Stimulated activated CD4-positive, alpha-beta T cell treated with anti-CD3 and anti-CD28 coated beads, Interleukin-1b, Interleukin-23, amount 100 ng/mL, for 4 hours (primary cell): ENCODE results near the gene NAT14.

Experiments used
- DNase-seq, 2 donors: peaks; one replicate each; pipeline ENCODE4 v3.0.0-alpha.2; 2020; ENCODE audit warnings: low read depth in 2 of 2

NAT14 gene

GRCh38 chr19:55471266-55471665 lies 13.7 kb upstream of the NAT14 start:
- no peak for DNase-seq

GRCh38 chr19:55472463-55472862 lies 12.5 kb upstream of the NAT14 start:
- no peak for DNase-seq

GRCh38 chr19:55473225-55474012 lies 11.6 kb upstream of the NAT14 start:
- no peak for DNase-seq

GRCh38 chr19:55474269-55475265 lies 10.4 kb upstream of the NAT14 start:
- no peak for DNase-seq

- DNase-seq = peak; percentile 94 to 96
Observed at GRCh38 chr19:55476100-55476775, 8.8 kb upstream of the NAT14 start, which contains the start of gene ZNF628. ZNF628 (plus strand) TSS chr19:55476617; CDS start chr19:55479911, 3,294 bp downstream.

- DNase-seq = no peak
Observed at GRCh38 chr19:55477905-55478304, 7.1 kb upstream of the NAT14 start.

- no peak for DNase-seq
Observed at GRCh38 chr19:55478364-55478763, 6.6 kb upstream of the NAT14 start.

- no peak for DNase-seq
Observed at GRCh38 chr19:55479045-55479444, 5.9 kb upstream of the NAT14 start.

- no peak for DNase-seq
Observed at GRCh38 chr19:55479451-55480230, 5.3 kb upstream of the NAT14 start.

GRCh38 chr19:55481148-55481793 lies 3.7 kb upstream of the NAT14 start:
- no peak for DNase-seq

- no peak for DNase-seq
Observed at GRCh38 chr19:55481794-55482155, 3.2 kb upstream of the NAT14 start.

GRCh38 chr19:55482156-55482961 lies 2.6 kb upstream of the NAT14 start:
- DNase-seq = no peak

- no peak for DNase-seq
Observed at GRCh38 chr19:55482967-55483705, 1.9 kb upstream of the NAT14 start.

GRCh38 chr19:55483706-55484592 lies 1.0 kb upstream of the NAT14 start:
- no peak for DNase-seq

- DNase-seq = no peak
Observed at GRCh38 chr19:55485439-55486011, 537 bp downstream of the NAT14 start.

GRCh38 chr19:55486043-55486970 lies 1.3 kb downstream of the NAT14 start:
- no peak for DNase-seq
